ENCODE results near the gene VPS37D. TPM values are rescaled to one million over a fixed set of nuclear protein-coding genes. Genes with fewer than 3 reads are reported as not detected.
"Not testable (repeated sequence)": the region's sequence is repeated elsewhere in the genome, so short reads cannot be mapped to it uniquely, and the experiment has no call there.

Gene VPS37D
- polyA plus RNA-seq, 3 donors, result 15.4 to 19.4 (median 18.9) TPM

GRCh38 chr7:73674468-73675124, 7.0 kb downstream of the VPS37D start:
- no peak for DNase-seq

DNA sequence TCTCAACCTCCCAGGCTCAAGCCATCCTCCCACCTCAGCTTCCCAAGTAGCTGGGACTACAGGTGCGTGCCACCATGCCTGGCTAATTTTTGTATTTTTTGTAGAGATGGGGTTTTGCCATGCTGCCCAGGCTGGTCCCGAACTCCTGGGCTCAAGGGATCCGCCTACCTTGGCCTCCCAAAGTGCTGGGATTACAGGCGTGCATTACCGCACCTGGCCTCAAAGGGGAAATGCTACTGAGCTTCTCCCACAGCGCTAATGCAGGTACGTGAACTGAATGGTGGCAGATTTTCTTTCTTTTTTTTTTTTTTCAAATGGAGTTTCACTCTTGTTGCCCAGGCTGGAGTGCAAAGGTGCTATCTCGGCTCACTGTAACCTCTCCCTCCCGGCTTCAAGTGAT, 8.4 kb downstream of the VPS37D start:
- DNase-seq, result not testable (repeated sequence)

- DNase-seq, result no peak
These were observed 11.2 kb downstream of the VPS37D start for GRCh38 chr7:73678862-73679261.

DNA sequence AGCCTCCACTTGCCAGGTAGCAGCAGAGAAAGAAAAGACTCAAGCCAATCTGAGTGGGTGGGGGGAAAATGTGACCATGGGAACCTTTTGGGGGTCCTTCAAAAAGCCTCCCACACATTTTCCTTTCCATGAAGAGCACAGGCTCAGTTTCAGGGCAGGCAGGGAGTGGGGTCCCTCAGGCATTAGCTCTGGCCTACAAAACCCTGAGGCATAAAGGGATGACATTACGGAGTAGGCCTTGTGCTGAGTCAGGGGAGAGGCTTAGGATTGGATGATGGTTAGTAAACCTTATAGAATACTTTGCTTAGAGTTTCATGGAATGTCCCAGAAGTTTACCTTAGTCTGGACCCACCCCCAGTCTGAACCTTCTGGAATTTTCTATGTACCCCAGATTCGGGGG, 12.1 kb downstream of the VPS37D start:
- no peak for DNase-seq

- DNase-seq, result no peak
These were observed 12.9 kb downstream of the VPS37D start for GRCh38 chr7:73680501-73680900.

- DNase-seq, result no peak
These were observed 13.4 kb downstream of the VPS37D start for GRCh38 chr7:73681031-73681430.

GRCh38 chr7:73682745-73683055, 15.1 kb downstream of the VPS37D start:
- DNase-seq, result no peak

GRCh38 chr7:73683056-73683787, 15.6 kb downstream of the VPS37D start, which contains the start of the genes BUD23 and DNAJC30:
TSS of gene BUD23 (plus strand) at chr7:73683597. CDS start at chr7:73683626, 29 bp downstream.
TSS of gene DNAJC30 (minus strand) at chr7:73683453. CDS start at chr7:73683423, 30 bp downstream.
- peak; percentile 96 for DNase-seq

DNA sequence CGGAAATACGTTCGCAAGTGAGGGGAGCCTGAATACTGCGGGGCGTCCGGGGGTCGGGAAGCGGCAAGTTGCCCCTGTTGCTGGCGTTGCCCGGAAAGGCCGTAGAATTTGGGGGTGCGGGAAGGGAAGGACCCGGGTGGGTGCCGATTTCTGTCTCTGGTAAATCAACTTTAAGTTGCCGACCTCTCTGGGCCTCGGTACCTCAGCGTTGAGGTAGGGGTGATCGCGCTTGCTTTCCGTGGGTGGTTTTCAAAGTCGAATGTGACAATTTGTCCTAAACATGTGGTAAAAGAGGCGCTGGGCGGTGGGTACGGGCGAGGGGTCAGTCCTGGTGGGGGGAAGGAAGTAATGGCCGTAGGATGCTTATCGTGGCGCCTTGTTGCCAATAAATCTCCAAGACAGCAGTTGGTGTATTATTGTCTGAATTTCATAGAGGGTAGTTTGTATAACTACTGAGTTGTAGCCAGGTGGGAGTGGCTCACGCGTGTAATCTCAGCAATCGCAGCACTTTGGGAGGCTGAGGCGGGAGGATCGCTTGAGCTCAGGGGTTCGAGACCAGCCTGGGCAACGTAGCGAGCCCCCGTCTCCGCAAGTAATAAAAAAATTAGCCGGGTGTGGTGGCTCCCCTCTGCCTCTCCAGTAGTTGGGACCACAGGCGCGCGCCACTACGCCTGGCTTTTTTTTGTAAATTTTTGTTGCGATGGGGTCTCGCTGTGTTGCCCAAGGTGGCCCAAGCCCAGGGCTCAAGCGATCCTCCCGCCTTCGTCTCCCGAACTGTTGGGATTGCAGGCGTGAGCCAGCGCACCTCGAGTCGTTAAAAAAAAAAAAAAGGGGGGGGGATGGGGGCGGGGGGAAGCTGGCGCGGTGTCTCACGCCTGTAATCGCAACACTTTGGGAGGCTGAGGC, 16.4 kb downstream of the VPS37D start:
- DNase-seq, result no peak

DNA sequence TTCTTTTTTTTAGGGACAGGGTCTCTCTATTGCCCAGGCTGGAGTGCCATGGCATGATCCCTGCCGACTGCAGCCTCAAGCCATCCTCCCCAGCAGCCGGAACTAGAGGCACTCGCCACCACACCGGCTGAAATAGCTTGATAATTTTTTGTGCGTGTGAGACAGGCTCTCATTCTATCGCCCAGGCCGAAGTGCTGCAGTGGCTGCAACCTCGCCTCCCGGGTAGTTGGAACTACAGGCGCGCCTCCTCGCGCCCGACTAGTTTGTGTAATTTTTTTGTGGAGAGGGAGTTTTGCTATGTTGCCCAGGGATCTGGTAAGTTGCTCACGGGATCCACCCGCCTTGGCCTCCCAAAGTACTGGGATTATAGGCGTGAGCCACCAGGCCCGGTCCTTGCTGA, 17.7 kb downstream of the VPS37D start:
- no peak for DNase-seq

DNA sequence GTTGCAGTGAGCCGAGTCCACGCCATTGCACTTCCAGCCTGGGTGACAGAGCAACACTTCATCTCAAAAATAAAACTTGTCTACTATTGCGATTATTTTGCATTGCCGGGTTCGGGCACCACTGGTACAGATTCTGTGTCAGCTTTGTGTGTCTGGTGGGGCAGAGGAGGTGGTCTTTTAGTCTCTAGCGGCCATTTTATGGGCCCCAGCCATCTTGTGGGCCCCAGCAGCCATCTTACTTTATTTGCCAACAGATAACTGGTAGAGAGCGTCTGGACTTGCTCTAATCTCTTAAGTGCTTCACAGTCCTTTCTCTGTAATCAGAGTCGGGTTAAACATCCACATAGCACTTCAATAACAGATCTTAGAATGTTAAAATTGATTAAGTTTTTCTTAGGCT, 20.7 kb downstream of the VPS37D start:
- DNase-seq, result no peak

DNA sequence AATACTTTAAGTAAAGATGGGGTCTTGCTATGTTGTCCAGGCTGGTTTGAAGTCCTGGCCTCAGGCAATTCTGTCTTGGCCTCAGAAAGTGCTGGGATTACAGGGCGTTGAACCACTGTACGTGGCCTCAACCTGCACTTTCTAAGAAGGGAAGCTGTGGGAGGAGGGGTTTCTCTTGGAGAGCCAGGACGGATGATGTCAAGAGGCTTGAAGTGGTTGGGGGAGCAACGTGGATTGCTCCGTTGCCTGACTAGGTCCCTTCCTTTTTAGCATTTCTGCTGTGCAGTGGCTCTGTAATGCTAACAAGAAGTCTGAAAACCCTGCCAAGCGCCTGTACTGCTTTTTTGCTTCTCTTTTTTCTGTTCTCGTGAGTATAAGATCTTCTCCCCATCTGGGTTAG, 23.0 kb downstream of the VPS37D start:
- DNase-seq, result no peak

- DNase-seq, result no peak
These were observed 28.7 kb downstream of the VPS37D start for GRCh38 chr7:73696372-73696771.

- no peak for DNase-seq
These were observed 30.8 kb downstream of the VPS37D start for GRCh38 chr7:73698410-73698809.

DNA sequence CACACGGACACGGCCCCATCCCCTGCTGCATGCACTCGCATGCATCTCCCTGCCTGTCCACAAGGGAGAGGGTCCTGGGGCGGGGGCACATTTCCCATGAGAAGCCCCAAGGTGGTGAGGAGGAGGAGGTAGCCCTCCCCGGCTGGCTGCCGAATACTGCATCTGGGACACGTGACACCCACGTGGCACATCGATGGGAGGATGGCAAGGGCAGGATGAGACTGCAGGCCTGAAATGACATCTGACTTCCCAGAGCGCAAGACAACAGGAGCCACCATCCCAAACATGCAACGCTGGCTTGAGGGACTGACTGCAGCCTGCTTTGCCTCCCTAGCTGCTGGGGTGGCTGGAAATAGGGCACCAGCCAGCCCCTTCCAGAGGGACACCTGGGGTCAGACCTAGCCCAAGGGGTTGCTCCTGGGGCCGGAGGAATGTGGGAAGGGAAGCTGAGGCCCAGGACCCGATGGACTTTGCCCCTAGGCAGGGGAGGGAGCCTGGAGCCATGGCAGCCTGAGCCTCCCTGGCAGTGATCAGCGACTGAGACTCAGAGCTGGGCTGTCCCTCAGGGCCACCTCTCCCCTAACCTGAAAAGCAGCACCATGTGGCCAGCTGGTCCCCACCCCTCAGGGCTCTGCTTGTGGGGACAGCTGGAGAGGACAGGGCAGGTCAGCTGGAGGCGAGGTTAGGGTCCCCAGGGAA, 31.9 kb downstream of the VPS37D start:
- DNase-seq, result no peak

- DNase-seq, result no peak
These were observed 32.4 kb downstream of the VPS37D start for GRCh38 chr7:73700069-73700423.

- DNase-seq, result no peak
These were observed 33.0 kb downstream of the VPS37D start for GRCh38 chr7:73700581-73701134.

GRCh38 chr7:73701357-73701995, 33.8 kb downstream of the VPS37D start:
- DNase-seq, result no peak

DNA sequence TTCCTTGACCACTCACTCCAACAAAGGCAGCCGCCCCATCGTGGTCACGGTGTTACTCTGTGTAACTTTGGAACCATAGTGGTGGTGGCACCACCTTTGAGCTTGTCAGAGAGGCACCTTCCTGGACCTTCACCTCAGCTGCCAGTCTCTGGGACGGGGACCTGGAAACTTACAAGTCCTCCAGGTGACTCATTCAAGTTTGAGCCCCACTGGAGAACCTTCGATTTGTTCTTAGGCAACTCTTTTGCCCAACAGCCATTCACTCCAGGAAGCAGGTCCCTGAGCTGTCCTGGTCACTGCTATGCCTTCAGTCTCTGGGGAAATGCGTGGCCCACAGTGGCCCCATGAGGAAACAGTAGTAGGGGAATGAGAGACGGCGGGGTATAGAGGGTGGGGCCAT, 34.6 kb downstream of the VPS37D start:
- DNase-seq, result no peak

- DNase-seq, result no peak
These were observed 35.0 kb downstream of the VPS37D start for GRCh38 chr7:73702665-73703064.

DNA sequence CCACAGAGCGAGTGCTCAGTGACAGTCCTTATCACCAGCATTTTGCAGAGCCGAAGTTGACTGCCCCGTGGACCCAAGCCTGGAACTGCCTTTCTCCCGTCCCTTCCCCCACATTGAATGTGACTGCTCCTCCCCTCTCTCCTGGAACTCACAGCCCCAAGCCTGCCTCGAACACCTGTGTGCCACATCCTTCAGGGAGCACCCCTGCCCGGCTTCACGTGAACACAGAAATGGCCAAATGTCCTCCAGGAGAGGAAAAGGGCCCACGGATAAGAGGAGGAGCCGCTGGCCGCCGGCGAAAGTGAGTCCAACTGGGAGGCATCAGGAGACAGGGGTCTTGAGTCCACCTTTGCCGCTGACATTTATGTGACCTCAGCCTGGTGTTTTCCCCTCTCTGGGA, 35.6 kb downstream of the VPS37D start:
- no peak for DNase-seq
